ENCODE results near the gene EIF5A.

EIF5A gene

DNA sequence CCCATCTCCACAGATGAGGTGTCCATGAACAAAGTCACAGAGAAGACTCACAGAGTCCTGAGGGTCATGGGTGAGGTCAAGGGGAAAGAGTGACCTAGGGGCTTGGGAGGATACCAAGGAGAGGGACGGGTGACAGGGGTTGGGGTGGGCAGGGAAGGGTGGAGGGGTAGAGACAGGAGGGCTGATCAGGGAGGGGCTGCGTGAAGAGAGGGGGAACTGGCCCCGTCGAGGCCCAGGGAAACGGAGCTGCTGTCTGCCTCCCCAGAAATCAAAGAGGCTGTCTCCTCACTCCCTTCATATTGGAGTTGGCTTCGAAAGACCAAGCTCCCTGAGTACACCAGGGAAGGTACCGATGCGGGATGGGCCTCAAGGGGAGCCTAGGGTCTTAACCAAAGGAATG, 48.1 kb downstream of the EIF5A start:
- DNase-seq (ENCODE audit: low read depth in 2 of 2), result no peak

DNA sequence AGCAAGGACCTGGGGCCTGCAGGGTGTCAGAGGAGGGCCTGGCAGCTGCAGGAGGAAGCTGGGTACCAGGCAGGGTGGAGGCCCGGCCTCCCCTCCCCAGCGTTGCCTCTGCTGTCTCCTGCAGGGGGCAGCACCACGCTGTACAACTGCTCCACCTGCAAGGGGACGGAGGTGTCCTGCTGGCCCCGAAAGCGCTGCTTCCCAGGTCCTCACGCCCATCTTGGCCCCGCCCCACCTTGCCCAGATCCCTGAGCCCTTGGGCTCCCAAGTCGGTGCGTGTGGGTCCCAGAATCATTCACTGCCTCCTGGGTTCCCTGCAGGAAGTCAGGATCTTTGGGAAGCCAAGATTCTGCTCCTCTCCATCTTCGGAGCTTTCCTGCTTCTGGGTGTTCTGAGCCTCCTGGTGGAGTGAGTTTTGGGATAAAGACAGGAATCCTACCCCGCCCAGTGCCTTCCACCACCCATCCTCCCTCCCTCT, 48.7 kb downstream of the EIF5A start:
- peak; percentile 60 to 68 for DNase-seq (ENCODE audit: low read depth in 2 of 2)

DNA sequence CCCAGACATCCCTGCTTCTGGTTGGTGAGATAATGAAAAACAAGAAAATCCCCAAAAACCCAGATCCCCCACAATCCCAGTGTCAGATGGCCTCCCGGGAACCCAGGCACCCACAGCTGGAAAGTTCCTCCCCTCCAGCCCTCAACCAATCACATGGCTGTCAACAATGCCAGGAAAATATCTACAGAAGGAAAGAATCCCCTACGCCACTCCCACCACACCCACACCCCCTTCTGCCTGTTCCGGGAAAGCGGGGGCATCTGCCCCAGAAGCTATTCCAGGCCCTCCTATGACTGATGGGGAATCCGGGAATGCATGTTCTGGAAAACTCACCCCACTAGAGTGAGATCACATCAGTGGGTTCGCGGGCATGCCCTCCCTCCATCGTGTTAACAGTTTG, 49.3 kb downstream of the EIF5A start:
- no peak for DNase-seq (ENCODE audit: low read depth in 2 of 2)

DNA sequence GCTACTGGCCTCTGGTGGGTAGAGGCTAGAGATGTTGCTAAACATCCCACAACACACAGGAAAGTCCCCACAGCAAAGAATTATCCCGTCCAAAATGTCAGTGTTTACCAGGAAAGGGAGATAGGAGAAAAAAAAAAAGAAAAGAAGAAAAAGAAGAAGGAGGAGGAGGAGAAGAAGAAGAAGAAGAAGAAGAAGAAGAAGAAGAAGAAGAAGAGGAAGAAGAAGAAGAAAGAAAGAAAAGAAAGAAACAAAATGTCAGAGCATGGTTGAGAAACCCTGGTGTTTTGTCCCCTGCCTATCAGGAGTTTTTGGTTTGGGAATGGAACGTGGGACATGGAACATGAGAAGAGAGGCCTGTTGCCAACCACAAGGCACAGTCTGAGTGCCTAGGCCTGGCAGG, 50.0 kb downstream of the EIF5A start:
- DNase-seq (ENCODE audit: low read depth in 2 of 2), result no peak

DNA sequence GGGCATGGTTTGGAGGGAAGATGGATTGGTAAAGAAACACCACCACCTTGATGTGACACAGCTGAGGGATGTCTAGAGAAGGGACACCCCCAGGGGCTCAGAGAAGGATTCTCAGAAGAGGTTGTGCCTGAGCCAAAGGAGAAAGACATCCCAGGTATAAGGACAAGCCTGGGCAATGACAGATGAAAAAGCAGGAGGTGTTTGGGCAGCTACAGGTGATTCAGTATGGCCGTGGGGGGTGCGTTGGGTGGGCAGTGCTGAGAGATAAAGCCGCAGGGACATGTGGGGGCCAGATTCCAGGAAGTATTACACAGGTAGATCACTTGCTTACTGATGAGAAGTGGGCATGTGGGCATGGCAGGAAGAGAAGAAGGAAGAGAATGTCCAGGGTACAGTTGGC, 54.5 kb downstream of the EIF5A start:
- no peak for DNase-seq (ENCODE audit: low read depth in 2 of 2)

All from stimulated activated CD8-positive, alpha-beta memory T cell treated with anti-CD3 and anti-CD28 coated beads, Interleukin-15, amount 100 ng/mL, for 4 hours (primary cell).